ENCODE measurements around the gene PTPRD. TPM values are rescaled to one million over a fixed set of nuclear protein-coding genes. Genes with fewer than 3 reads are reported as not detected.

Gene PTPRD
- total RNA-seq, 1 donor from 2014 or later = 532 TPM

DNA sequence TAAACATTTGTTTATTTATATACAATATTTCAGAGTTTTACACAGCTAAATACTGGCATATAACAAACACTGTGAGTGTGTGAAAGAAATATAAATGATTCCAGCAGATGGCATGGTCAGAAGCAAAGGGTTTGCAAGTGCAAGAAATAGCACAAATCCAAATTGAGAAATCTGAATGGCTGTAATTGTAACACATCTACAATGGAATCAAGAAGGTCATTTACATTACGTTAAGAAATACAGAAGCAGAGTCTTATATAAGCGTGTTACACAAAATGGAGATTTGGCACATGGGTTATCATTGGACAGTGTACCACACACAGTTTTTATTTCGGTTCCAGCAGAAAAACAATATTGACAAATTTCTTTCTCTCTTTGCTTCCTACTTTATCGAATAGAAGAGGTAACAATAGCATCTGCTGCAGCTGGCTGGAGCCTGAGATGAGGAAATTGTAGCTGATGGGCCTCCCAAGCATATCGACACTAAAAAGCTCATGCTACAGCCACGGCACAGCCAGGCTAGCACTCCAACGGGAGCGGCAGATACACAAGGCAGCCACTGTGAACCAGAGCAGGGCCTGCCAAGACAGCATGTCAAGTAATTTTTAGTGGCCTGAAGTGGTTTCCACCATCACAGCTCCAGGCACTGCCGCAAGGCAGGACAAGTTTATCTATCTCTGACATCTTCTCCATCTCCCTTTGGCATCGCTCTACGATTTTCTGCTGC is 2248.6 kb downstream of the PTPRD start:
- no peaks in the 10 kb centered on the region for H3K36me3 Mint-ChIP-seq (ENCODE audit: unreplicated experiment)
- no peaks in the 10 kb centered on the region for H3K4me1 Mint-ChIP-seq (ENCODE audit: low read depth, unreplicated experiment)
- H3K9me3 Mint-ChIP-seq (ENCODE audit: unreplicated experiment) = peaks cover 3% of the 10 kb centered on the region
- no peak overlapping the region for H3K27ac Mint-ChIP-seq (ENCODE audit: unreplicated experiment)
- TF ChIP-seq CTCF (IDR thresholded peaks at IDR 0.05; ENCODE audit: partially characterized antibody, unreplicated experiment) = no peak
- H3K27me3 Mint-ChIP-seq (ENCODE audit: unreplicated experiment) = no peaks in the 10 kb centered on the region
- H3K4me3 Mint-ChIP-seq (ENCODE audit: unreplicated experiment) = no peak overlapping the region
- no peak for DNase-seq

DNA sequence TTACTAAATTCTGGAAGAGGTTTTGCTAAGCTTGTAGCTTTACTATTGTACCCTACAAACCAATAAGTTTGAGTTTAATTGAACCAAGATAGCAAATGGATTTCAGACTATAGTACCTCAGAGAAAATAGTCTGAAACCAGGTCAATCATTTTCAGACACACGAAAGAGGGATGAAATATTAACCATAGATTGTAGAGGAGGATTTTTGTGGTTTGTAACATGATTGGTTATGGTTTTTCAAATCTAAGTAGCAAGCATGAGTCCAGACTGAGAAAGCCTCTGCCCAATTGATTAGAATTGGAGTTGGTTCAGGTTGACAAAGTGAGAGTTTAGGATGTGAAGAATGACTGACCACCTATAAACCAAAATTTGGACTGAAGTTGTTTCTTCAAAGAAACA is 2250.6 kb downstream of the PTPRD start:
- DNase-seq = no peak
- no peak for TF ChIP-seq CTCF (IDR thresholded peaks at IDR 0.05; ENCODE audit: partially characterized antibody, unreplicated experiment)
- Mint-ChIP-seq H3K36me3 (ENCODE audit: unreplicated experiment) (no peaks in the 10 kb centered on the region), H3K4me1 (ENCODE audit: low read depth, unreplicated experiment) (no peaks in the 10 kb centered on the region), H3K27ac (ENCODE audit: unreplicated experiment) (no peak overlapping the region), H3K9me3 (ENCODE audit: unreplicated experiment) (peaks cover 3% of the 10 kb centered on the region), H3K27me3 (ENCODE audit: unreplicated experiment) (no peaks in the 10 kb centered on the region), H3K4me3 (ENCODE audit: unreplicated experiment) (no peak overlapping the region)

DNA sequence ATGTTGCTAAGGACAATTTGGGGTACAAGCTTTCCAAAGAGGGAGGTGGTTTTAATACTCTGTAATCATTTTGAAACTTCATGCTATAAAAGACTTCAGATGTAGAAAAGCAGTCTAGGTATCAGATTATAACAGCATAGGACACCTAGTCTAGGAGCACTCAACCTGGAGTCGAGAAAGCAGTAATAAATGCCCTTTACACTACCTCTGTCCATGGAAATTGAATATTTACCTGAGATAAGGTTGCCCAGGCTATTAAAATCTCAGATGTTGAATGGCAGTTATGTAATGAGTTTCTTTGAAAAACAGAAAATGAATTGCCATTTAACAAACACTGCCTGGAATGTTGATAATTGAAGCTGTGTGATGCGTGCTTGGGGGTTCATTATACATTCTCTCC is 2251.4 kb downstream of the PTPRD start:
- DNase-seq = no peak
- Mint-ChIP-seq H3K4me3 (ENCODE audit: unreplicated experiment) (no peak overlapping the region), H3K27ac (ENCODE audit: unreplicated experiment) (no peak overlapping the region), H3K27me3 (ENCODE audit: unreplicated experiment) (no peaks in the 10 kb centered on the region), H3K4me1 (ENCODE audit: low read depth, unreplicated experiment) (no peaks in the 10 kb centered on the region), H3K9me3 (ENCODE audit: unreplicated experiment) (peaks cover 1% of the 10 kb centered on the region), H3K36me3 (ENCODE audit: unreplicated experiment) (no peaks in the 10 kb centered on the region)
- TF ChIP-seq CTCF (IDR thresholded peaks at IDR 0.05; ENCODE audit: partially characterized antibody, unreplicated experiment) = no peak

DNA sequence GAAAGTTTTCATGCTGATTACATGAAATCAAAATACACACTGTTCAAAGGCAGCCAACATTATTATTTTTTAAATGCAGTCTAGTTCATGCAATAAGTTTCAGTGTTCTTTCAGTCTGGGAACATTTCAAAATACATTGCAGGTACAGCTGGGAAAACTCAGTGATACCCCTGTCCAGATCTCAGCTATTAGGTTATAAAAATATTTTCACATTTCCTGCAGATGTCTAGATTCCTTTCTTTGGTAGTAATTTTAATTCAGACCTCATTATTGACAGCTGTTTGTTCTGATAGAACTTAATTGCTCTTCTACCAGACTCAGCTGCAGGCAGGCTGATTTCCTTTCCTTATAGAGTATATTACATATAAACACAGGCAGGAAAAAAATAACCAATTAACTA is 2256.4 kb downstream of the PTPRD start:
- Mint-ChIP-seq H3K27ac (ENCODE audit: unreplicated experiment) (no peak overlapping the region), H3K9me3 (ENCODE audit: unreplicated experiment) (no peaks in the 10 kb centered on the region), H3K4me3 (ENCODE audit: unreplicated experiment) (no peak overlapping the region), H3K36me3 (ENCODE audit: unreplicated experiment) (no peaks in the 10 kb centered on the region), H3K4me1 (ENCODE audit: low read depth, unreplicated experiment) (no peaks in the 10 kb centered on the region), H3K27me3 (ENCODE audit: unreplicated experiment) (no peaks in the 10 kb centered on the region)
- TF ChIP-seq CTCF (IDR thresholded peaks at IDR 0.05; ENCODE audit: partially characterized antibody, unreplicated experiment) = no peak
- no peak for DNase-seq

GRCh38 chr9:8351436-8351835 is 2261.4 kb downstream of the PTPRD start:
- no peak for DNase-seq
- H3K4me1 Mint-ChIP-seq (ENCODE audit: low read depth, unreplicated experiment) = peaks cover 4% of the 10 kb centered on the region

More at GRCh38 chr9:8351436-8351835, 2261.4 kb downstream of the PTPRD start:
- Mint-ChIP-seq H3K27me3 (ENCODE audit: unreplicated experiment) (peaks cover 2% of the 10 kb centered on the region), H3K9me3 (ENCODE audit: unreplicated experiment) (peaks cover 2% of the 10 kb centered on the region), H3K36me3 (ENCODE audit: unreplicated experiment) (no peaks in the 10 kb centered on the region), H3K4me3 (ENCODE audit: unreplicated experiment) (no peak overlapping the region), H3K27ac (ENCODE audit: unreplicated experiment) (no peak overlapping the region)
- TF ChIP-seq CTCF (IDR thresholded peaks at IDR 0.05; ENCODE audit: partially characterized antibody, unreplicated experiment) = no peak
